ENCODE data around the gene ADAR.

DNA sequence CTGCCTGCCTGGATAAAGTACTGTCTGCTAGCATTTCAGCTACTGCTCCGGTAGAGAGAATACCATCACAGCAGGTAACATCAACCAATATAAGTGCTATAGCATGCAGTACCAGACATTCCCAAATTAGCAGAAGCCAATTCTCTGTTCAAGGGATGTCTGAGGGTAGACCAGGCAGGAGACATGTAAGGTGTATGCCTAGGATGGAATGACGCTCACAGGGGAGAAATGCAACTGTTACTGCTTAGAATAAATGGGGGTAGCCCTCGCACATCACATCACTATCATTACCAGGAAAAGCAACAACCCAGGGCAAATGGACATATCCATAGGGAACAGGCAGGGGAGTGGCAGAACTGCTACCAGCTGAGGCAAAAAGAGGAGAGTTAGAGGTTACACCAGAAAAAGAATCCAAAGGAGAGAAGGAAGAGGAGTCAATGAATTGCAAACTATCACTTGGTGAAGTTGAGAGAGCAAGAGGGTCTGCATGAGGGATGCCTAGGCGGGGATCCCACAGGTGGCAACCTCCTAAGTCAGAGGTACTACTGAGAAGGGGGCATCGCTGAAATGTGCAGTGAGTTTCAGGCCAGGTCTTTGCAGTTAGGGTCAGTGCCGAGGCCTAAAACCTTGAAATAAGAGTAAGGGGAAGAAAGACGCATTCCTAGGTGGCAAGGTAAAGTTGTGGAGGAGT, 50.6 kb downstream of the ADAR start:
- no peak for TF ChIP-seq EZH2 (IDR thresholded peaks at IDR 0.05; ENCODE audit: insufficient read depth, low read length)
- TF ChIP-seq, protein P1, sequence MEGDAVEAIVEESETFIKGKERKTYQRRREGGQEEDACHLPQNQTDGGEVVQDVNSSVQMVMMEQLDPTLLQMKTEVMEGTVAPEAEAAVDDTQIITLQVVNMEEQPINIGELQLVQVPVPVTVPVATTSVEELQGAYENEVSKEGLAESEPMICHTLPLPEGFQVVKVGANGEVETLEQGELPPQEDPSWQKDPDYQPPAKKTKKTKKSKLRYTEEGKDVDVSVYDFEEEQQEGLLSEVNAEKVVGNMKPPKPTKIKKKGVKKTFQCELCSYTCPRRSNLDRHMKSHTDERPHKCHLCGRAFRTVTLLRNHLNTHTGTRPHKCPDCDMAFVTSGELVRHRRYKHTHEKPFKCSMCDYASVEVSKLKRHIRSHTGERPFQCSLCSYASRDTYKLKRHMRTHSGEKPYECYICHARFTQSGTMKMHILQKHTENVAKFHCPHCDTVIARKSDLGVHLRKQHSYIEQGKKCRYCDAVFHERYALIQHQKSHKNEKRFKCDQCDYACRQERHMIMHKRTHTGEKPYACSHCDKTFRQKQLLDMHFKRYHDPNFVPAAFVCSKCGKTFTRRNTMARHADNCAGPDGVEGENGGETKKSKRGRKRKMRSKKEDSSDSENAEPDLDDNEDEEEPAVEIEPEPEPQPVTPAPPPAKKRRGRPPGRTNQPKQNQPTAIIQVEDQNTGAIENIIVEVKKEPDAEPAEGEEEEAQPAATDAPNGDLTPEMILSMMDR (IDR thresholded peaks at IDR 0.05; ENCODE audit: insufficient read depth, low read depth, low read length) = no peak
